ENCODE measurements around the gene ATXN10.

ATXN10 gene

GRCh38 chr22:45890351-45890635, 218.7 kb downstream of the ATXN10 start:
- DNase-seq (ENCODE audit: low read depth, low spot score) = no peak

GRCh38 chr22:45891021-45891421, 219.4 kb downstream of the ATXN10 start:
- DNase-seq (ENCODE audit: low read depth, low spot score) = no peak

GRCh38 chr22:45891471-45891995, 219.9 kb downstream of the ATXN10 start:
- no peak for DNase-seq (ENCODE audit: low read depth, low spot score)

- no peak for DNase-seq (ENCODE audit: low read depth, low spot score)
Observed at GRCh38 chr22:45891996-45892621, 220.5 kb downstream of the ATXN10 start.

GRCh38 chr22:45892681-45893461, 221.2 kb downstream of the ATXN10 start:
- DNase-seq (ENCODE audit: low read depth, low spot score) = no peak

GRCh38 chr22:45893516-45893915, 221.9 kb downstream of the ATXN10 start:
- no peak for DNase-seq (ENCODE audit: low read depth, low spot score)
